ENCODE data around the gene TMEM130. TPM values are rescaled to one million over a fixed set of nuclear protein-coding genes. Genes with fewer than 3 reads are reported as not detected.

TMEM130 gene
- total RNA-seq, 1 experiment from 2014 or later, result 2.1 TPM

DNA sequence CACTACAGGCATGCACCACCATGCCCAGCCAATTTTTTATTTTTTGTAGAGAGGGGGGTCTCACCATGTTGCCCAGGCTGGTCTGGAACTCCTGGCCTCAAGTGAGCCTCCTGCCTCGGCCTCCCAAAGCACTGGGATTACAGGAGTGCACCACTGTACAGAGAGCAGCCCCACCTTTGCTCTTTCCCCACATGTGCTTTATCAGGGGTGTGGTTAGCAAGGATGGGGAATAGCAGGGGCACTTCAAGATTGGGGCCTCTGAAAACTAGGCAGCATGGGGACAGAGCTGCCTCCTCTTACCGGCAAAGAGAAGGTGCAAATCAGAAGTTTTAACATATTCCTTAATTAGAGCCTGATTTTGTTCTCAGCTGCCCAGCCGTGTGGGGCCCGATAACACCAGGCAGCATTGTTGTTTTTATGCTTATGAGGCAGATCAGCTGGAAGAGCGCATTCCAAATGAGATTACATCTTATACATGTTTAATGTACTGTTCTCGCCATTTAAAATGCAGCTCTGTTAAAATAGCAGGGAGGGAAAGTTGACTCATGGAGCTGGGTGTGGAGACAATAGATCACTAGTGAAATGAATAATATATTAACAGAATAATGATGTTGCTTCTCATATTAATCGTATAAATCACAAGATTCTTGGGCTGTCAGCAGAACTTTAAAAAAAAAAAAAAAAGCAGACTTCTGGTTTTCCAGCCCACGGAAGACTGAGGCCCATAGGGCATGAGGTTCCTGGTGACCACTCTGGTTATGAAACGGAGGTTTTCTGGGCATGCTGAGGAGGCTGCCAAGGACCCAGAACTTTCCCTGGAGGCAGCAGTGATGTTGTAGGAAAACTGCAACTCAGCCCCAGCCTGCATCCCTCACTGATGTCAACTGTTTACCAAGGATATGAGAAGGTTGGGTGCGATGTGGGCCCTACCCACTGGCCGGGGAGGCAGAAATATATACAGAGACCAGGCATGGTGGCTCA lies 62.5 kb downstream of the TMEM130 start:
- H3K9me2 ChIP-seq (ENCODE audit: insufficient read depth), result no peaks in the 10 kb centered on the region
- intact Hi-C loops (cut with micrococcal nuclease; ENCODE audit: unreplicated experiment), result no loop called here
- H3K36me3 ChIP-seq (ENCODE audit: low read depth), result no peaks in the 10 kb centered on the region
- no peaks in the 10 kb centered on the region for H3K4me1 ChIP-seq (replicated peaks; ENCODE audit: insufficient read depth)
- H3K27ac ChIP-seq, result no peak overlapping the region
- no peak overlapping the region for H2AFZ ChIP-seq
- ChIA-PET POLR2A (ENCODE audit: unreplicated experiment) (no interaction called here), CTCF (interaction anchor here (0.7 kb wide), 1 partner anchor 21 kb away, joined by 3 read pairs; no protein-coding TSS in a partner anchor)
- DNase-seq, result no peak
- H3K27me3 ChIP-seq (ENCODE audit: insufficient read depth, low read depth), result no peaks in the 10 kb centered on the region; the same call in 1 of the 2 replicates
- no peaks in the 10 kb centered on the region for H4K20me1 ChIP-seq (ENCODE audit: insufficient read depth)
- H3F3A ChIP-seq (ENCODE audit: insufficient read depth, low read depth), result no peaks in the 10 kb centered on the region
- TF ChIP-seq, protein P1, sequence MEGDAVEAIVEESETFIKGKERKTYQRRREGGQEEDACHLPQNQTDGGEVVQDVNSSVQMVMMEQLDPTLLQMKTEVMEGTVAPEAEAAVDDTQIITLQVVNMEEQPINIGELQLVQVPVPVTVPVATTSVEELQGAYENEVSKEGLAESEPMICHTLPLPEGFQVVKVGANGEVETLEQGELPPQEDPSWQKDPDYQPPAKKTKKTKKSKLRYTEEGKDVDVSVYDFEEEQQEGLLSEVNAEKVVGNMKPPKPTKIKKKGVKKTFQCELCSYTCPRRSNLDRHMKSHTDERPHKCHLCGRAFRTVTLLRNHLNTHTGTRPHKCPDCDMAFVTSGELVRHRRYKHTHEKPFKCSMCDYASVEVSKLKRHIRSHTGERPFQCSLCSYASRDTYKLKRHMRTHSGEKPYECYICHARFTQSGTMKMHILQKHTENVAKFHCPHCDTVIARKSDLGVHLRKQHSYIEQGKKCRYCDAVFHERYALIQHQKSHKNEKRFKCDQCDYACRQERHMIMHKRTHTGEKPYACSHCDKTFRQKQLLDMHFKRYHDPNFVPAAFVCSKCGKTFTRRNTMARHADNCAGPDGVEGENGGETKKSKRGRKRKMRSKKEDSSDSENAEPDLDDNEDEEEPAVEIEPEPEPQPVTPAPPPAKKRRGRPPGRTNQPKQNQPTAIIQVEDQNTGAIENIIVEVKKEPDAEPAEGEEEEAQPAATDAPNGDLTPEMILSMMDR (conservative IDR thresholded peaks at IDR 0.05), result no peak
- no peak for TF ChIP-seq EZH2 (IDR thresholded peaks at IDR 0.05; ENCODE audit: low read depth)
- H3K9me3 ChIP-seq (ENCODE audit: insufficient read depth, low read depth), result no peaks in the 10 kb centered on the region
- H3K4me3 ChIP-seq, result no peak overlapping the region
- no peak overlapping the region for H3K4me2 ChIP-seq
- H3K79me2 ChIP-seq (ENCODE audit: low read depth), result no peaks in the 10 kb centered on the region
- no TSS peak for BruUV-seq (replicated peaks)

DNA sequence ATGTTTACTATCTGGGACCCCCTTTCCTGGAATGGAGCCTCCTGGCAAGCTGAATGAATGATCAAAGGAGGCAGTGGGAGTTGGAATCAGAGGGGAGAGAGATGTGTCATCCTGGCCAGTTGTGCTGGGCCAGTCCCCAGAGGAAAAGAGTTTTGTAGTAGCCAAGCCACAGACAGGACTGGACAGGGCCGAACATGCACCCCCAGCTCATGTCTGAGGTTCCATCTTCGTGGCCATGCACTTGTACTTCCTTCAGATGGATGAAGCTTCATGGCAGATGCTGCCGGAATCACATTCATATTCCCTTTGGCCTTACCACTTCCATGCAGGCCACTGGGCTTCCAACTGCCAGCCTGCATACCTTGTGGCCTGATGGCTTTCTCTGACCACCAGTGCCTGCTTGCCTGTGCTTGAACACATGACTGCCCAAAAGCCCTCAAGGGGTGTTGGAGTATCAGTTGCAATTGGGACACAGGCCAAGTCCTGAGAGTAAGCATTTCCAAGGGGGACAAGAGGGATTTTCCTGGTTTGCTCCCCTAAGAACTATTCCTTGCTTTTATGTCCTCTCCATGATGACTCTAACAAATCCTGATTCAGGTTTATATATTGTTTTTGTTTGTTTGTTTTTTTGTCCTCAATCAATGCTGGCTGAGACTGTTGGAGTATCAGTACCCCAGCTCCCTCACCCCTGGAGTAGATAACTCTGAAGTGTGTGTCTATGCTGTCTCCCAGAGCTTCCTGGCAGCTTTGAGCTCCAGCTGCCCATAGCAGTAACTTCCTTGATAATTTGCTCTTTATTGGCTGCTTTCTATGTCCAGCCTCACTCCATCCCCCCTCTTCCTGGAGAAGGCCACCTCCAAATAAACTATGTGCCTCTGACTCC lies 63.6 kb downstream of the TMEM130 start:
- no peaks in the 10 kb centered on the region for H3K9me3 ChIP-seq (ENCODE audit: insufficient read depth, low read depth)
- no peak overlapping the region for H3K4me2 ChIP-seq
- no peaks in the 10 kb centered on the region for H4K20me1 ChIP-seq (ENCODE audit: insufficient read depth)
- H3K9me2 ChIP-seq (ENCODE audit: insufficient read depth), result no peaks in the 10 kb centered on the region
- no peaks in the 10 kb centered on the region for H3K36me3 ChIP-seq (ENCODE audit: low read depth)
- ChIA-PET POLR2A (ENCODE audit: unreplicated experiment) (no interaction called here), CTCF (no interaction called here)
- intact Hi-C loops (cut with micrococcal nuclease; ENCODE audit: unreplicated experiment), result no loop called here
- no peaks in the 10 kb centered on the region for H3F3A ChIP-seq (ENCODE audit: insufficient read depth, low read depth)
- no peak overlapping the region for H3K27ac ChIP-seq
- DNase-seq, result no peak
- no peak for TF ChIP-seq EZH2 (IDR thresholded peaks at IDR 0.05; ENCODE audit: low read depth)
- H3K27me3 ChIP-seq (ENCODE audit: insufficient read depth, low read depth), result no peaks in the 10 kb centered on the region; the same call in 1 of the 2 replicates
- H3K79me2 ChIP-seq (ENCODE audit: low read depth), result no peaks in the 10 kb centered on the region
- H2AFZ ChIP-seq, result no peak overlapping the region
- no peak overlapping the region for H3K4me3 ChIP-seq
- no TSS peak for BruUV-seq (replicated peaks)
- H3K4me1 ChIP-seq (replicated peaks; ENCODE audit: insufficient read depth), result no peaks in the 10 kb centered on the region

DNA sequence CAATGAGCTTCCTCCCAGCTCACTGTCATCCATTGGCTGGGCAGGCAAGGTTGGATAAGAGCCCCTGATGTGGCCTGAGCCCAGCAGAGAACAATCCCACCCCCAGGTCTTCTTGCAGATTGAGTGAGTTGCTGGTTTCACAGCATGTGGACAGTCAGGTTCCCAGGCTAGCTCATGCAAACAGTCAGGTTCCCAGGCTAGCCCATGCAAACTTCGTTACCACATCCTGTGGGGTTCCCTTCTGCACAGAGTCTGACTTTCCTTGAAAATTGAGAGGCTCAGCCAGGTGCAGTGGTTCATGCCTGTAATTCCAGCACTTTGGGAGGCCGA lies 67.1 kb downstream of the TMEM130 start:
- H2AFZ ChIP-seq, result no peak overlapping the region
- TF ChIP-seq, protein P1 (conservative IDR thresholded peaks at IDR 0.05), result no peak
- TF ChIP-seq EZH2 (IDR thresholded peaks at IDR 0.05; ENCODE audit: low read depth), result no peak
- no peaks in the 10 kb centered on the region for H4K20me1 ChIP-seq (ENCODE audit: insufficient read depth)
- peaks cover 4% of the 10 kb centered on the region; the same call in 1 of the 2 replicates for H3F3A ChIP-seq (ENCODE audit: insufficient read depth, low read depth)
- H3K27ac ChIP-seq, result no peak overlapping the region
- no peak for DNase-seq
- peaks cover 11% of the 10 kb centered on the region for H3K4me1 ChIP-seq (replicated peaks; ENCODE audit: insufficient read depth)
- no peak overlapping the region for H3K4me3 ChIP-seq
- ChIA-PET CTCF (no interaction called here), POLR2A (ENCODE audit: unreplicated experiment) (no interaction called here)
- no peaks in the 10 kb centered on the region for H3K9me3 ChIP-seq (ENCODE audit: insufficient read depth, low read depth)
- no peaks in the 10 kb centered on the region for H3K79me2 ChIP-seq (ENCODE audit: low read depth)
- H3K4me2 ChIP-seq, result no peak overlapping the region
- BruUV-seq (replicated peaks), result no TSS peak
- no peaks in the 10 kb centered on the region for H3K36me3 ChIP-seq (ENCODE audit: low read depth)
- intact Hi-C loops (cut with micrococcal nuclease; ENCODE audit: unreplicated experiment), result loop anchor here (1.0 kb wide), 1 partner anchor 11 kb away; no protein-coding TSS in a partner anchor
- no peaks in the 10 kb centered on the region for H3K9me2 ChIP-seq (ENCODE audit: insufficient read depth)
- no peaks in the 10 kb centered on the region; the same call in 1 of the 2 replicates for H3K27me3 ChIP-seq (ENCODE audit: insufficient read depth, low read depth)
